GM23338 (cell line): ENCODE measurements around the gene SLC8A3. TPM values are rescaled to one million over a fixed set of nuclear protein-coding genes. Genes with fewer than 3 reads are reported as not detected.

ENCODE experiments used
- ATAC-seq: fragments of 200-7000 bp; cut with Tn5 transposase; 3 replicates; pipeline ENCODE4 v1.9.1; 2020
- DNase-seq: peaks from one replicate; pipeline ENCODE4 v3.0.0-alpha.2; 2015; ENCODE audit warnings: low spot score
- H2AFZ ChIP-seq: fragments of 200-600 bp; sonication (generic); 2 replicates; pipeline ENCODE4 v1.8.0; 2016; ENCODE audit warnings: antibody characterized with exemption, mild to moderate bottlenecking, moderate library complexity
- H3F3A ChIP-seq: fragments of 200-600 bp; sonication (generic); replicated peaks from 2 replicates; pipeline ENCODE4 v1.8.0; 2017; ENCODE audit warnings: antibody characterized with exemption, mixed run types, low read depth
- H3K27ac ChIP-seq: fragments of 200-600 bp; sonication (generic); 2 replicates; pipeline ENCODE4 v1.6.1; 2016; ENCODE audit warnings: low read depth
- H3K27me3 ChIP-seq: fragments of 200-600 bp; sonication (generic); 2 replicates; pipeline ENCODE4 v1.8.0; 2016; ENCODE audit warnings: mild to moderate bottlenecking, mixed run types, moderate library complexity; ENCODE audit not compliant: insufficient read depth
- H3K36me3 ChIP-seq: fragments of 200-600 bp; sonication (generic); 2 replicates; pipeline ENCODE4 v1.8.0; 2016; ENCODE audit warnings: mild to moderate bottlenecking; ENCODE audit not compliant: insufficient read depth
- H3K4me1 ChIP-seq: fragments of 200-600 bp; sonication (generic); 2 replicates; pipeline ENCODE4 v1.8.0; 2016; ENCODE audit warnings: mild to moderate bottlenecking, moderate library complexity; ENCODE audit not compliant: insufficient read depth
- H3K4me2 ChIP-seq: fragments of 200-600 bp; sonication (generic); 2 replicates; pipeline ENCODE4 v1.7.1; 2017; ENCODE audit warnings: mixed run types
- H3K4me3 ChIP-seq: fragments of 200-600 bp; sonication (generic); 2 replicates; pipeline ENCODE4 v1.6.1; 2016; ENCODE audit warnings: mixed run types
- H3K79me2 ChIP-seq: fragments of 200-600 bp; sonication (generic); replicated peaks from 2 replicates; pipeline ENCODE4 v1.8.0; 2017; ENCODE audit warnings: mild to moderate bottlenecking; ENCODE audit not compliant: insufficient read depth
- H3K9me2 ChIP-seq: fragments of 200-600 bp; sonication (generic); 2 replicates; pipeline ENCODE4 v1.8.0; 2017; ENCODE audit not compliant: insufficient read depth
- H4K20me1 ChIP-seq: fragments of 200-600 bp; sonication (generic); replicated peaks from 2 replicates; pipeline ENCODE4 v1.8.0; 2017; ENCODE audit warnings: mild to moderate bottlenecking; ENCODE audit not compliant: insufficient read depth
- H3K27ac Mint-ChIP-seq: 2 replicates; pipeline ENCODE4 v1.8.0; 2020; ENCODE audit warnings: inconsistent platforms, mild to moderate bottlenecking, moderate library complexity, mixed read lengths
- H3K27me3 Mint-ChIP-seq: 3 replicates; pipeline ENCODE4 v1.8.0; 2022; ENCODE audit warnings: low read depth, mild to moderate bottlenecking, moderate library complexity, mixed read lengths, inconsistent platforms; ENCODE audit not compliant: insufficient read depth, poor library complexity
- H3K36me3 Mint-ChIP-seq: 3 replicates; pipeline ENCODE4 v1.8.0; 2021; ENCODE audit warnings: low read depth, mild to moderate bottlenecking, inconsistent platforms, moderate library complexity, mixed read lengths
- H3K4me1 Mint-ChIP-seq: 3 replicates; pipeline ENCODE4 v1.8.0; 2020; ENCODE audit warnings: mild to moderate bottlenecking, inconsistent platforms, mixed read lengths
- H3K4me3 Mint-ChIP-seq: 3 replicates; pipeline ENCODE4 v1.8.0; 2021; ENCODE audit warnings: moderate library complexity, mild to moderate bottlenecking, inconsistent platforms, mixed read lengths
- H3K9me3 Mint-ChIP-seq: 3 replicates; pipeline ENCODE4 v1.8.0; 2020; ENCODE audit warnings: moderate library complexity, mild to moderate bottlenecking, inconsistent platforms, mixed read lengths
- CREB1 ChIP-seq: fragments of 250-450 bp; sonication (Bioruptor Pico); IDR thresholded peaks from 2 replicates; pipeline ENCODE4 v1.5.0; 2020; ENCODE audit warnings: low read depth, mild to moderate bottlenecking, moderate library complexity
- EZH2phosphoT487 ChIP-seq: fragments of 200-600 bp; sonication (generic); IDR thresholded peaks from one replicate; pipeline ENCODE4 v1.8.1; 2018; ENCODE audit warnings: antibody characterized with exemption; ENCODE audit not compliant: unreplicated experiment
- JUNB ChIP-seq: IDR thresholded peaks from one replicate; pipeline ENCODE4 v1.6.1; 2016; ENCODE audit warnings: antibody characterized with exemption; ENCODE audit not compliant: unreplicated experiment
- NANOG ChIP-seq: IDR thresholded peaks from 2 replicates; pipeline ENCODE4 v1.6.1; 2016; ENCODE audit warnings: antibody characterized with exemption, borderline replicate concordance
- POLR2AphosphoS5 ChIP-seq: IDR thresholded peaks from 2 replicates; pipeline ENCODE4 v1.6.1; 2016; ENCODE audit warnings: antibody characterized with exemption, low read depth
- STAT1 ChIP-seq: IDR thresholded peaks from one replicate; pipeline ENCODE4 v1.6.1; 2016; ENCODE audit warnings: antibody characterized with exemption; ENCODE audit not compliant: unreplicated experiment
- ZNF331 ChIP-seq: fragments of 250-450 bp; sonication (Bioruptor Pico); IDR thresholded peaks from 2 replicates; pipeline ENCODE4 v1.5.0; 2020; ENCODE audit warnings: low read depth, mild to moderate bottlenecking, moderate library complexity
- ZNF462 ChIP-seq: fragments of 250-450 bp; sonication (Bioruptor Pico); IDR thresholded peaks from 2 replicates; pipeline ENCODE4 v1.5.0; 2020; ENCODE audit warnings: mild to moderate bottlenecking, moderate library complexity
- polyA plus RNA-seq: library from polyadenylated mRNA; unstranded; fragments of >200 nt; fragmentation: Nextera tagmentation; extraction: Ambion mirVana; gene quantifications from 2 replicates; pipeline ENCODE4 v1.2.1, GENCODE V29; 2016
- total RNA-seq: library from RNA; depleted of rRNA; stranded (reverse); fragments of >200 nt; shearing (Covaris generic); gene quantifications from 2 replicates; pipeline ENCODE4 v1.2.3, GENCODE V29; 2014

Gene SLC8A3
- total and polyA plus RNA-seq, 2 experiments from 2014 or later: 0.82 to 2.0 TPM

- no peak for TF ChIP-seq ZNF462 (CRISPR knock-in tag)
Observed at GRCh38 chr14:70022771-70023445, 165.8 kb downstream of the SLC8A3 start (continued).

- Histone ChIP-seq H3K36me3 (no peaks in the 10 kb centered on the region), H3F3A (no peaks in the 10 kb centered on the region), H3K27me3 (no peaks in the 10 kb centered on the region), H3K27ac (no peak overlapping the region), H3K4me1 (no peaks in the 10 kb centered on the region), H3K9me2 (0 out of 2 replicates have a peak, but pooled peaks cover 4% of the 10 kb centered on the region), H4K20me1 (no peaks in the 10 kb centered on the region), H3K4me3 (no peak overlapping the region), H3K4me2 (no peak overlapping the region), H3K79me2 (no peaks in the 10 kb centered on the region), H2AFZ (no peak overlapping the region)
- no peaks in the 10 kb centered on the region for H3K9me3 Mint-ChIP-seq
- no peak overlapping the region for H3K4me3 Mint-ChIP-seq
- H3K27ac Mint-ChIP-seq: no peak overlapping the region
- peaks cover 6% of the 10 kb centered on the region for H3K27me3 Mint-ChIP-seq
- no peaks in the 10 kb centered on the region for H3K36me3 Mint-ChIP-seq
- DNase-seq (no peak), ATAC-seq (no peak)
- peaks cover 4% of the 10 kb centered on the region for H3K4me1 Mint-ChIP-seq
- TF ChIP-seq STAT1: no peak
- TF ChIP-seq NANOG: no peak
- no peak for TF ChIP-seq POLR2AphosphoS5
- TF ChIP-seq ZNF462 (CRISPR knock-in tag): no peak
- TF ChIP-seq ZNF331 (CRISPR knock-in tag): no peak
- no peak for TF ChIP-seq EZH2phosphoT487
- TF ChIP-seq CREB1 (CRISPR knock-in tag): no peak
- no peak for TF ChIP-seq JUNB
Observed at GRCh38 chr14:70021548-70022220, 167.1 kb downstream of the SLC8A3 start.
